Measurements from ENCODE around the gene HAUS7. TPM values are rescaled to one million over a fixed set of nuclear protein-coding genes. Genes with fewer than 3 reads are reported as not detected.

Gene HAUS7
- total and polyA plus RNA-seq, 2 of the 8 experiments (the other 6 are each of a cell fraction or from before 2014, with no cell fraction given), result 45.4 to 54.0 TPM

DNA sequence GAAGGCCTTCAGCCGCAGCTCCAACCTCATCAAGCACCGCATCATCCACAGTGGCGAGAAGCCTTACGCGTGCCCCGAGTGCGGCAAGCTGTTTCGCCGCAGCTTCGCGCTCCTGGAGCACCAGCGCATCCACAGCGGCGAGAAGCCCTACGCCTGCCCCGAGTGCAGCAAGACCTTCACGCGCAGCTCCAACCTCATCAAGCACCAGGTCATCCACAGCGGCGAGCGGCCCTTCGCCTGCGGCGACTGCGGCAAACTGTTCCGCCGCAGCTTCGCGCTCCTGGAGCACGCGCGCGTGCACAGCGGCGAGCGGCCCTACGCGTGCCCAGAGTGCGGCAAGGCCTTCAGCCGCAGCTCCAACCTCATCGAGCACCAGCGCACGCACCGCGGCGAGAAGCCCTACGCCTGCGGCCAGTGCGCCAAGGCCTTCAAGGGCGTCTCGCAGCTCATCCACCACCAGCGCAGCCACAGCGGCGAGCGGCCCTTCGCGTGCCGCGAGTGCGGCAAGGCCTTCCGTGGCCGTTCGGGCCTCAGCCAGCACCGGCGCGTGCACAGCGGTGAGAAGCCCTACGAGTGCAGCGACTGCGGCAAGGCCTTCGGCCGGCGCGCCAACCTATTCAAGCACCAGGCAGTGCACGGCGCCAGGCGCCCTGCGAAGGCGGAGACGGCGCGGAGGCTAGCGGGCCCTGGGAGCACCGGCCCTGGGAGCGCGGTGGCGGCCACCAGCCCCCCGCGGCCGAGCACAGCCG, 49.4 kb downstream of the HAUS7 start:
- 93% methylated on average over 35 of the region's 91 CpGs; no CpG with 5 or more reads in 1 of the 2 experiments for WGBS, 2 experiments (ENCODE audit: extremely low coverage in 1 of 2, insufficient coverage in 1 of 2, insufficient read length in 1 of 2, insufficient replicate concordance in 2 of 2, low coverage in 1 of 2, low lambda C conversion rate in 2 of 2, missing lambda C conversion rate in 1 of 2)
- H3K27me3 ChIP-seq (replicated peaks in 1 of 4; ENCODE audit: control insufficient read depth in 3 of 4, extremely low read depth in 1 of 4, insufficient read depth in 3 of 4, low read length in 3 of 4), result no peaks in the 10 kb centered on the region
- no peak overlapping the region for H2AK5ac ChIP-seq (ENCODE audit: low read depth, low read length)
- no peak overlapping the region for H4K5ac ChIP-seq (ENCODE audit: insufficient read length, low read depth, low read length)
- no peak overlapping the region for H3K27ac ChIP-seq (ENCODE audit: low read depth, low read length)
- H3K36me3 ChIP-seq (ENCODE audit: control insufficient read depth in 2 of 4, insufficient read depth in 4 of 4, low read length in 3 of 4), result no peaks in the 10 kb centered on the region
- H3K4me2 ChIP-seq (ENCODE audit: insufficient read depth in 1 of 2, low read depth in 2 of 2, low read length in 2 of 2), result no peak overlapping the region
- POLR2A ChIA-PET (ENCODE audit: partially characterized antibody), result no interaction called here
- no peak overlapping the region for H2BK5ac ChIP-seq (ENCODE audit: low read depth, low read length)
- no peak overlapping the region for H3K9ac ChIP-seq (replicated peaks in 1 of 4; ENCODE audit: extremely low read depth in 1 of 4, low read depth in 3 of 4, low read length in 3 of 4)
- no peak overlapping the region for H3K4ac ChIP-seq (replicated peaks; ENCODE audit: insufficient read length, low read depth, low read length)
- no peaks in the 10 kb centered on the region for H3K79me1 ChIP-seq (ENCODE audit: low read depth, low read length)
- no peak overlapping the region for H3K14ac ChIP-seq (ENCODE audit: insufficient read length)
- H4K20me1 ChIP-seq (replicated peaks in 1 of 2; ENCODE audit: control insufficient read depth in 1 of 2, insufficient read depth in 2 of 2, low read length in 2 of 2), result no peaks in the 10 kb centered on the region
- no peak overlapping the region for H4K8ac ChIP-seq (ENCODE audit: extremely low read depth, insufficient read depth, low read length)
- no peaks in the 10 kb centered on the region for H3K79me2 ChIP-seq (ENCODE audit: control insufficient read depth in 1 of 2, insufficient read depth in 2 of 2, low read length in 2 of 2)
- H3K23ac ChIP-seq (ENCODE audit: insufficient read length), result no peak overlapping the region
- H2BK120ac ChIP-seq (replicated peaks; ENCODE audit: low read depth, low read length), result no peak overlapping the region
- H2AFZ ChIP-seq (ENCODE audit: low read length), result no peak overlapping the region
- FAIRE-seq (no peak), DNase-seq (ENCODE audit: low read depth in 1 of 2, low spot score in 2 of 2) (no peak)
- 0 out of 7 replicates have a peak, but pooled peaks cover 0 to 4% (median 2%) of the 10 kb centered on the region in 4 experiments for H3K4me1 ChIP-seq (replicated peaks in 1 of 4; ENCODE audit: control insufficient read depth in 3 of 4, insufficient read depth in 4 of 4, low read length in 3 of 4)
- no peaks in the 10 kb centered on the region for H3K9me3 ChIP-seq (ENCODE audit: insufficient read depth in 2 of 2, low read depth in 1 of 2, low read length in 1 of 2)
- H2BK15ac ChIP-seq (ENCODE audit: low read length), result no peak overlapping the region
- no peak overlapping the region for H3K4me3 ChIP-seq (ENCODE audit: extremely low read depth in 1 of 4, insufficient read depth in 2 of 4, low read depth in 3 of 4, low read length in 4 of 4)
- no peak overlapping the region for H2BK12ac ChIP-seq (ENCODE audit: low read depth, low read length)
- CTCF ChIA-PET (ENCODE audit: partially characterized antibody), result no interaction called here
- H3K56ac ChIP-seq (replicated peaks; ENCODE audit: insufficient read length, low read depth, low read length), result no peak overlapping the region
- H3K18ac ChIP-seq (ENCODE audit: extremely low read depth, low read length), result no peak overlapping the region
- H4K91ac ChIP-seq (replicated peaks; ENCODE audit: insufficient read length, low read length), result no peak overlapping the region
- no peaks in the 10 kb centered on the region for H3K23me2 ChIP-seq (ENCODE audit: low read depth, low read length)
- H2BK20ac ChIP-seq (ENCODE audit: low read length), result no peak overlapping the region
- TF ChIP-seq, protein P1, sequence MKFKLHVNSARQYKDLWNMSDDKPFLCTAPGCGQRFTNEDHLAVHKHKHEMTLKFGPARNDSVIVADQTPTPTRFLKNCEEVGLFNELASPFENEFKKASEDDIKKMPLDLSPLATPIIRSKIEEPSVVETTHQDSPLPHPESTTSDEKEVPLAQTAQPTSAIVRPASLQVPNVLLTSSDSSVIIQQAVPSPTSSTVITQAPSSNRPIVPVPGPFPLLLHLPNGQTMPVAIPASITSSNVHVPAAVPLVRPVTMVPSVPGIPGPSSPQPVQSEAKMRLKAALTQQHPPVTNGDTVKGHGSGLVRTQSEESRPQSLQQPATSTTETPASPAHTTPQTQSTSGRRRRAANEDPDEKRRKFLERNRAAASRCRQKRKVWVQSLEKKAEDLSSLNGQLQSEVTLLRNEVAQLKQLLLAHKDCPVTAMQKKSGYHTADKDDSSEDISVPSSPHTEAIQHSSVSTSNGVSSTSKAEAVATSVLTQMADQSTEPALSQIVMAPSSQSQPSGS (IDR thresholded peaks at IDR 0.05; ENCODE audit: low read length), result no peak
- TF ChIP-seq SIX5 (IDR thresholded peaks at IDR 0.05; ENCODE audit: low read depth, low read length) (no peak), POLR2AphosphoS5 (IDR thresholded peaks at IDR 0.05; ENCODE audit: low read depth, low read length) (no peak), NRF1 (IDR thresholded peaks at IDR 0.05; ENCODE audit: low read depth, low read length) (no peak)
- TF ChIP-seq, protein P2, sequence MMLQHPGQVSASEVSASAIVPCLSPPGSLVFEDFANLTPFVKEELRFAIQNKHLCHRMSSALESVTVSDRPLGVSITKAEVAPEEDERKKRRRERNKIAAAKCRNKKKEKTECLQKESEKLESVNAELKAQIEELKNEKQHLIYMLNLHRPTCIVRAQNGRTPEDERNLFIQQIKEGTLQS (IDR thresholded peaks at IDR 0.05; ENCODE audit: insufficient read depth, low read depth, low read length), result no peak
